ENCODE data around the gene SORT1. TPM values are rescaled to one million over a fixed set of nuclear protein-coding genes. Genes with fewer than 3 reads are reported as not detected.

The SORT1 gene
- total RNA-seq, 1 experiment from 2014 or later: 9.2 TPM

- BruUV-seq (replicated peaks): no TSS peak
- no peaks in the 10 kb centered on the region for H3K9me3 ChIP-seq (ENCODE audit: low read length)
These were observed 125.5 kb downstream of the SORT1 start for GRCh38 chr1:109272021-109272799.

GRCh38 chr1:109271458-109271857, 126.3 kb downstream of the SORT1 start:
- Histone ChIP-seq H3K4me1 (ENCODE audit: insufficient read depth, low read length) (peaks cover 46% of the 10 kb centered on the region), H3K4me3 (ENCODE audit: low read length) (no peak overlapping the region), H3K4me2 (ENCODE audit: low read length) (no peak overlapping the region), H3K36me3 (ENCODE audit: low read depth, low read length) (no peaks in the 10 kb centered on the region), H3K27me3 (ENCODE audit: low read length) (no peaks in the 10 kb centered on the region), H3K9me2 (replicated peaks; ENCODE audit: low read length) (no peaks in the 10 kb centered on the region), H3K9ac (ENCODE audit: low read length) (no peak overlapping the region), H3K9me3 (ENCODE audit: low read length) (no peaks in the 10 kb centered on the region), H3K79me2 (ENCODE audit: low read length) (no peaks in the 10 kb centered on the region), H3K27ac (ENCODE audit: low read length) (no peak overlapping the region), H4K20me1 (ENCODE audit: low read length) (no peaks in the 10 kb centered on the region), H2AFZ (ENCODE audit: low read length) (no peak overlapping the region), H3F3A (ENCODE audit: low read length, unreplicated experiment) (peaks cover 10% of the 10 kb centered on the region)
- intact Hi-C loops (cut with micrococcal nuclease): no loop called here
- CTCF ChIA-PET: no interaction called here
- TF ChIP-seq CTCF (conservative IDR thresholded peaks at IDR 0.05; ENCODE audit: low read depth, low read length): no peak
- TF ChIP-seq EZH2phosphoT487 (IDR thresholded peaks at IDR 0.05; ENCODE audit: borderline replicate concordance, low read length): no peak
- no peak for TF ChIP-seq EZH2 (IDR thresholded peaks at IDR 0.05; ENCODE audit: low read length, unreplicated experiment)
- DNase-seq (no peak), ATAC-seq (no peak)
- POLR2A ChIA-PET (ENCODE audit: unreplicated experiment): interaction anchor here (0.6 kb wide), 1 partner anchor 349 kb away, joined by 5 read pairs; no protein-coding TSS in a partner anchor
- BruUV-seq (replicated peaks): no TSS peak

More at GRCh38 chr1:109272021-109272799, 125.5 kb downstream of the SORT1 start:
- intact Hi-C loops (cut with micrococcal nuclease): no loop called here
- Histone ChIP-seq H3K4me3 (ENCODE audit: low read length) (no peak overlapping the region), H3K36me3 (ENCODE audit: low read depth, low read length) (no peaks in the 10 kb centered on the region), H2AFZ (ENCODE audit: low read length) (no peak overlapping the region), H3K27me3 (ENCODE audit: low read length) (no peaks in the 10 kb centered on the region), H3K9ac (ENCODE audit: low read length) (no peak overlapping the region), H3K79me2 (ENCODE audit: low read length) (no peaks in the 10 kb centered on the region), H3K4me1 (ENCODE audit: insufficient read depth, low read length) (peaks cover 47% of the 10 kb centered on the region), H3K27ac (ENCODE audit: low read length) (no peak overlapping the region), H3K9me2 (replicated peaks; ENCODE audit: low read length) (no peaks in the 10 kb centered on the region), H3F3A (ENCODE audit: low read length, unreplicated experiment) (peaks cover 10% of the 10 kb centered on the region), H4K20me1 (ENCODE audit: low read length) (no peaks in the 10 kb centered on the region), H3K4me2 (ENCODE audit: low read length) (no peak overlapping the region)
- DNase-seq (no peak), ATAC-seq (no peak)
- ChIA-PET CTCF (no interaction called here), POLR2A (ENCODE audit: unreplicated experiment) (no interaction called here)
- no peak for TF ChIP-seq CTCF (conservative IDR thresholded peaks at IDR 0.05; ENCODE audit: low read depth, low read length)
- no peak for TF ChIP-seq EZH2 (IDR thresholded peaks at IDR 0.05; ENCODE audit: low read length, unreplicated experiment)
- no peak for TF ChIP-seq EZH2phosphoT487 (IDR thresholded peaks at IDR 0.05; ENCODE audit: borderline replicate concordance, low read length)
